Left hindlimb (tissue), 1 donor: Measurements from ENCODE around the gene EPG5.
A peak's percentile ranks its signal among the peaks of the same experiment; 100 is the strongest.
"Not testable (repeated sequence)": the region's sequence is repeated elsewhere in the genome, so short reads cannot be mapped to it uniquely, and the experiment has no call there.

Source experiments
- DNase-seq: peaks from one replicate; pipeline ENCODE4 v3.0.0-alpha.2; 2018

The EPG5 gene

GRCh38 chr18:45976974-45977373 is 9.8 kb upstream of the EPG5 start:
- no peak for DNase-seq

- no peak for DNase-seq
These were observed 9.4 kb upstream of the EPG5 start for GRCh38 chr18:45976566-45976965.

- peak; percentile 52 for DNase-seq
These were observed 7.0 kb upstream of the EPG5 start for GRCh38 chr18:45974088-45974536.

DNA sequence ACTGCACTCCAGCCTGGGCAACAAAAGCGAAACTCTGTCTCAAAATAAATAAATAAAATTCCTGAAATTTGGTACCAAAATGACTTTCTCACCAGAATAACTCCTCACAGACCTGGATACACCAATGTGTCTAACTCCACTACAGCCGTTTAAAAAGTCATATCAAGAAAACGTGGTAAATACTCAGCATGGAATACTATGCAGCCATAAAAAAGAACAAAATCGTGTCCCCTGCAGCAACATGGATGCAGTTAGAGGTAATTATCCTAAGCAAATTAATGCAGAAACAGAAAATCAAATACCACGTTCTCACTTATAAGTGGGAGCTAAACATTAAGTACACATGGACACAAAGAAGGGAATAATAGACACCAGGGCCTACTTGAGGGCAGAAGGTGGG is 2.2 kb downstream of the EPG5 start:
- DNase-seq, result not testable (repeated sequence)

DNA sequence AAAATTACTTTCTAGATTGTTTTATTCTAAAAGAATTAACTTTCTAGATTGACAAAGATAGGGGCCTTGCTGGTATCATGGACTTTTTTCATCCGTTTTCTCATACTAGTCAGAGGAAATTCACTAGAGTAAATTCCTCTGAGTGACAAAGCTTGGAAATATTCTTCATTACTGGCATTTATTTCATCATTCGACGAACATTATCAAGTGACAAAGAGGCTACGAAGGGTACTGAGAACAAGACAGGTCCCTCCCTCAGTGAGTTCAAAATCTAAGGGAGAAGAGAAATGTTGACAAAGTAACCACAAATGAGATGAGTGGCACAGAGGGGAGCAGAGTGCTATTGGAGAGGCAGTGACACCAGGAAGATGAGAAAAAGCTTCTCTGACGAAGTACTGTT is 4.3 kb downstream of the EPG5 start:
- DNase-seq, result no peak

DNA sequence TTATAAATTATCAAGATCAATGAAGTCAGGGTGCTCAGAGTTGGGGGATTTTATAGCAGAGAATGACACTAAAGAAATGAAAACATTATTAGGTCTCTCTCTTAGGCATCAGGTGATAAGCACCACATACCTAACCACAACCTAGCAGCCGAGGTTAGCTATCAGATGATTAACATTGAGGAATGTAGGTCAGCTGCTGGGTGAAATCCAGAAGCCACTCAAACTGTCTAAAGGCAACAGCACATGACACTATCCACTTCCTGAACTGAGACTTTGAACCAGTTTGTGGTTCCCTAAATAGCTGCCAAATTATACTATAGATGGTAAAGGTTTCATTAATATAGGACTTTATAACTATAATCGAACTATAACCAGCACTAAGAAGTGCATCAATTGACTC is 4.7 kb downstream of the EPG5 start:
- DNase-seq, result no peak

- not testable (repeated sequence) for DNase-seq
These were observed 7.6 kb downstream of the EPG5 start for GRCh38 chr18:45959484-45959883.

- no peak for DNase-seq
These were observed 8.4 kb downstream of the EPG5 start for GRCh38 chr18:45958730-45959129.

DNA sequence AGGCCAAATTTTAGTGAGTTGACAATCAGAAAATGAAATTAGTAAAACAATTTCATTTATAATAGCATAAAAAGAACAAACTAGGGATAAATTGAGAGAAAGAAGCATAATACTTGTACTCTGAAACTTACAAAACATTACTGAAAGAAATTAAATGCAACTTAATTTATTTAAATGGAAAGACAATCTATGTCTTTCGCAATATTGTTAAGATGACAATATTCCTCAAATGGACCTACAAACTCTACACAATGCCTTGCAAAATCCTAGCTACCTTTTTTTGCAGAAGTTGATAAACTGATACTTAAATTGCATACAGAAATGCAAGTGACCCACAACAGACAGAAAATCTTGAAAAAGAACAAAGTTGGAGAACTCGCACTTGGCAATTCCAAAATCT is 9.1 kb downstream of the EPG5 start:
- no peak for DNase-seq

DNA sequence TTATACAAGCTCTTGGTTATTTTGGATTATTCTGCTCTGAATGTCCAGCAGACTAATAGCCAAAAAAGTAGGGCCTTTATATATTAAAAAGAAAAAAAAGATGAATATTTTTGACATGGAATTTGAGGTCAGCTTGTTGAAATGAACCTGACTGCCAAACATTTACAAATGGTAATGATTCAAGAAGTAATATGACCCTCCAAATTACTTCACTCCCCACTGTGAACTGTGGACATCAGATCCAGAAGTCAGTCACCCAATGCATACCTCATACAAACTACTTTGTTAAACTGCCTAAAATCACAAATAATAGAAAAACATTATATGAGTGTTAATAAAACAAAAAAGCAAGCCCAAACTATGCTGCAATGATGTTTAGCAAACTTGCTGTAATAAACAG is 10.0 kb downstream of the EPG5 start:
- no peak for DNase-seq

DNA sequence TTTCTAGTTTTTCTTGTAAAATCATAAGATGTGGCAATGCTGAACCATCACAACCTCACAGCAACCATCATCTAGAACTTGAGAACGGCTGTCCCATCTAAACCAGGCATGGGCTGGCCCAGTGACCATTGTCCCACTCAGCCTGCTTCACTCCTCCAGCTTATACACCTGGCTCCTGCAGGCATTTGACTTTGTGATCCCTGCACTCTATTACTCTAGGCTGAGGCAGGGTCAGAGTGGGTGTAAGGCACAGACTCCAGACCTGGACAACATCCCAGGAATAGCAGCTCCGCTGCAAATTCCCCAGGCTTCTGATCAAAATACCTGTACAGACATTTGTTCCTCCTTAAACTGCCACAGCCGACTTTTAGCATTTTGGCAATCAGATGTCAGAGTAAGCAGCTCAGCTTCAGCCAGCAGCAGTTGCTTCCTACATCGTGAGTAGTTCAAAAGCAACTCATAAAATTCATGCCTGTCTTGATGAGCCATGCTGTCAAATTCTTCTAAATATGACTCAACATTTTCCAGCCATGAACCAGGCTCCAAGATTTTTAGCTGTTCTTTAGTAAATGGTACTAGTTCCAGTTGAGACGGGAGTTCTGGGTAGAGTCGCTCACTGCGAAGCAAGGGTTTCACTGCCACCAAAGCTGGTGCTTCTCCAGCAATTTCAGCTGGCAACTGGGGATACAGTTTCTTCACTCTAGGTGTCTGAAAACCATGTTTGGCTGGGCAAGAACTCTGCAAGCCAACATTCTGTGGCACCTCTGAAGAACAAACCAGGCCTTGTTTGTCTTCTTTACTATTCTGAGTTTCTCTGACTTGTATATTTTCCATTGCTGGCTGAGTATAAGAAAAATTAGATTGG is 12.8 kb downstream of the EPG5 start:
- no peak for DNase-seq

DNA sequence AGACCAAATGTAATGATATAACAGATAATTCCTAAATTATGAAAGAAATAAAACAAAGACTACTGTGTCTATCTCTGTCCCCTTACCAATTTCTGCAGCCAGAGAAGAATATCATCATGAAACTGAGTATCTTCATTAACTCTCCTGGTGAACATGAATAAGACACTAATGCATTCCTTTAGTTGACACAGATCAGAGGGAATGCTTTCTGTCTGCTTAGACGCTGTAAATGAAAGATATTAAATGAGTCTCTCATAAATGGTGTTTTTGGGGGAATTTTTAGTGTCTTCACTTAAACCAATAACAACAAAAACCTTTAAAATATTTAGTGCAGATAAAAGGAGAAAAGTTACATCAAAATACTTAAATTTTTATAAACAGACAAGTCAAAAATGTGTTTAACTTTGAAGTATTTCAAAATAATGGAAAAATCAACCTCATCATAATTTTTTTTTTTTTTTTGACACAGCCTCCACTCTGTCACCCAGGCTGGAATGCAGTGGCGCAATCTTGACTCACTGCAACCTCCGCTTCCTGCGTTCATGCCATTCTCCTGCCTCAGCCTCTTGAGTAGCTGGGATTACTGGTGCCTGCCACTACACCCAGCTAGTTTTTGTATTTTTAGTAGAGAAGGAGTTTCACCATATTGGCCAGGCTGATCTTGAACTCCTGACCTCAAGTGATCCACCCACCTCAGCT is 16.0 kb downstream of the EPG5 start:
- no peak for DNase-seq

DNA sequence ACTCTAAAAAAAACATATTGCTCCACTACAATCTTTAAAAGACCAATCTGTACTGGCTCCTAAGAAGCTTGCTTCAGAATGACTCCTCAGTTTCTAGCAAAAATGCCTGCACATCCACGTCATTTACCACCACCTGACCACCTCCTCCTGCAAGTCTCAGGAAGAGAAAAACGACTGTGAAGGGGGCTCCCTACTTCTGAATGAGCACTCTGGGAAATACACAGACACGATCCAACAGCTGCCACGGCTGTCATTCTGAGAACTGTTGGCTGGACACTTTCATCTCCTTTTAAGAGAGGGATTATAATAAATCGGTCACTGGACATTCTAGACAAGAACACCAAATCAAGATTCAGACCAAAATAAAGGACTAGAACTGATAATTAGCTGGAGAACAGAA is 21.5 kb downstream of the EPG5 start:
- DNase-seq, result no peak

- no peak for DNase-seq
These were observed 26.4 kb downstream of the EPG5 start for GRCh38 chr18:45940724-45941123.

DNA sequence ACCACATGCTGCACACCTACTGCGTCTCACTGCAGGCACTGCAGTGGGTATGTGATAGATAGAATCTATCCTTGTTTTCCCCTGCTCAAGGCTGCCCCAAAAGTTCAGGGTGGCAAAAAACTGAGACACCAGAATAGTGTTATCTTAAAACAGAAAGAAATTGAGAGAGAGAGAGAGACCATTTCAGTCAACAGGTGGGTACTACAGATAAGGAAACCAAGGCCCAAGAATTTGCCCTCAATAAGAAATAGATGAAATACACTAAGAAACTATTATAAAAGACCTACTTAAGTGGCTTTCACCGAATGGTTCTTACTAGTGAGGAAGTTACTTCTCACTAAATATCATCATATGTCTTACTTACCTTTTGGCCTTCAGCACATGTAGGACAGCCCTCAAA is 27.9 kb downstream of the EPG5 start:
- DNase-seq, result no peak

DNA sequence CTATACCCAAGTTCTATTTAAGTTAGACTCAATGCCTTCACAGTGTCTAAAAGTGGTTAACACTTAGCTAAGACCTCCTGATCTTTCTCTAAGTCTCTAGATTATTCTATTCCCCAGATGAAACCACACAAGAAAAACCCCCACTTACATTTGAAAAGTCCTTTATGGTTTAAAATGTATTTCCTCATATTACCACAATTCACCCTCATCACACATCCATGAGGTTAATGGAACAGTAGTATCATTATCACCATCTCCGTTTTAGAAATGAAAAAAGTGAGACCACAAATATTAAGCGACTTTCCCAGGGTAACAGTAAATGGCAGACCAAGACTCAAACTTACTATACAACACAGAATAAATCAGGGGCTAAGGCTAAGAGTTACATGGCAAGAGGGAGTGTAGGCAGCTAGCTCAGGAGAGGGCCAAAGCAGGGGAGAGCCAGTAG is 28.6 kb downstream of the EPG5 start:
- DNase-seq, result no peak

GRCh38 chr18:45935591-45936335 is 31.4 kb downstream of the EPG5 start:
- DNase-seq, result no peak

GRCh38 chr18:45932708-45933107 is 34.4 kb downstream of the EPG5 start:
- no peak for DNase-seq

DNA sequence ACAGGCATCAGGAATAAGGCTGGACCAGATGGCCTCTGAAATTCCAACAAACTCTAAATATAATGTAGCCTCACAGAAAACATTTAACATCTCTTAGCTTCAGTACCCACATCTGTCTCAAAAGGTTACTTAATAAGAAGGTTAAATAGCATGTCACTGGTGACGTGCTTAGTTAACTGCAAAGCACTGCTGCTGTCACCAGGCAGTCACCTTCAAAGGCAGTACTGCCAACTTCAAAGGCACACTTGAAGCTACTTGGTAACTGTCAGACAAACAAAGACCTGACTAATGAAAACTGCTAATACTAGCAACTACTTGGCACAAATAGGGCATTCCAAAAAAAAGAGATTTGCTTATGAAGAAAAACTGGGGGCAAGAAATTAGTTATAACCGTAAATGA is 36.2 kb downstream of the EPG5 start:
- DNase-seq, result no peak

DNA sequence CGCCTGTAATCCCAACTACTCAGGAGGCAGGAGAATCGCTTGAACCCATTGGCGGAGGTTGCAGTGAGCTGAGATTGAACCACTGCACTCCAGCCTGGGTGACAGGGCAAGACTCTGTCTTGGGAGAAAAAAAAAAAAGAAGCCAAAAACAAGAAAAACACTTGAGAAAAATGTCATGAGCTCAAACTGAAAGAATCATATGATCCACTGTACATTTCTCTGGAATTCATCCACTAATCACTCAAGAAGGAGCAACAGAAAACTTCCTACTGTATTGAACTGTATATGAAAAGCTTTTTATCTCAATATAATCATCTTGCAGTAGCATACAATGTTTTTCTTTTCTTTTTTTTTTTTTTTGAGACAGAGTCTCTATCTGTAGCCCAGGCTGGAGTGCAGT is 40.4 kb downstream of the EPG5 start:
- no peak for DNase-seq

- no peak for DNase-seq
These were observed 41.0 kb downstream of the EPG5 start for GRCh38 chr18:45926085-45926484.

GRCh38 chr18:45923138-45923537 is 44.0 kb downstream of the EPG5 start:
- no peak for DNase-seq

GRCh38 chr18:45920367-45920766 is 46.8 kb downstream of the EPG5 start:
- DNase-seq, result no peak

GRCh38 chr18:45916302-45916701 is 50.8 kb downstream of the EPG5 start:
- no peak for DNase-seq
